BJ (cell line): ENCODE measurements around the gene NELL1. TPM values are rescaled to one million over a fixed set of nuclear protein-coding genes. Genes with fewer than 3 reads are reported as not detected.
A peak's percentile ranks its signal among the peaks of the same experiment; 100 is the strongest.

Experiments used
- CTCF ChIA-PET: fragments of 350-600 bp; formaldehyde crosslinking; extraction: SDS; loops from one replicate; lab custom pipeline; 2021; ENCODE audit warnings: antibody characterized with exemption, inconsistent platforms; lab: Yijun Ruan, JAX
- POLR2A ChIA-PET: fragments of 300-600 bp; sonication (Branson Sonifier 250); formaldehyde crosslinking; extraction: SDS; loops from one replicate; lab custom pipeline; 2021; ENCODE audit warnings: antibody characterized with exemption; lab: Charles Lee
- DNase-seq: peaks from one replicate; pipeline ENCODE4 v3.0.0-alpha.2; 2011; ENCODE audit warnings: low read depth
- H3K27me3 ChIP-seq: 2 replicates; pipeline ENCODE4 v1.6.0; 2011; ENCODE audit warnings: low read length; ENCODE audit not compliant: control insufficient read depth, insufficient read depth
- H3K36me3 ChIP-seq: 2 replicates; pipeline ENCODE4 v1.5.1; 2011; ENCODE audit warnings: low read length; ENCODE audit not compliant: control insufficient read depth, insufficient read depth
- H3K4me3 ChIP-seq: 2 replicates; pipeline ENCODE4 v1.5.1; 2011; ENCODE audit warnings: low read depth, mild to moderate bottlenecking, control low read depth, low read length
- CTCF ChIP-seq: IDR thresholded peaks from 2 replicates; pipeline ENCODE4 v1.5.1; 2011; ENCODE audit warnings: low read depth, mild to moderate bottlenecking, control low read depth, inconsistent platforms, low read length, moderate library complexity; ENCODE audit not compliant: insufficient read depth
- polyA plus RNA-seq: library from polyadenylated mRNA; depleted of rRNA; stranded (reverse); fragments of >200 nt; gene quantifications from 2 replicates; pipeline ENCODE4 v1.2.3, GENCODE V29; 2011

Gene NELL1
- polyA plus RNA-seq, 1 experiment: not detected

- DNase-seq: no peak
- TF ChIP-seq CTCF: 0 out of 2 replicates have a peak, but pooled peaks have one; percentile 20
- no peaks in the 10 kb centered on the region for H3K36me3 ChIP-seq
- ChIA-PET POLR2A (no interaction called here), CTCF (interaction anchor here (1.0 to 2.3 kb wide), 4 partner anchors 8 to 28 kb away, joined by 3 to 6 read pairs (median 5); no protein-coding TSS in a partner anchor)
- H3K27me3 ChIP-seq: peaks cover 24% of the 10 kb centered on the region
- H3K4me3 ChIP-seq: no peak overlapping the region
Observed at GRCh38 chr11:20671856-20672546, 2.6 kb downstream of the NELL1 start.

DNA sequence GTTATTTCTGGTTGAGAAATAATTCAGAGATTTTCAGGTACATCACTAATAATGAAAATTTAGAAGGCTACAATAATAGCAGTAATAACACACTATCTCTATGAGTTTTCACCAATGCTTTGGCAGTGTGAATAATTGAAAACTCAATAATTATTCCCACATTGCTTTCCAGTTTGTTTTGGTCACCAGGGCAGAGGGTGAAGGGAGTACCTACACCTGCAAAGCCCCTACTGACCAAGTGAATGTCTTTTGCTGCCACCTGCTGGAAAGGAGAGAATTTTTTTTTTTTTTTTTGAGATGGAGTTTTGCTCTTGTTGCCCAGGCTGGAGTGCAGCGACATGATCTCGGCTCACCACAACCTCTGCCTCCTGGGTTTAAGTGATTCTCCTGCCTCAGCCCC is 3.2 kb downstream of the NELL1 start:
- H3K27me3 ChIP-seq: peaks cover 24% of the 10 kb centered on the region
- ChIA-PET CTCF (interaction anchor here (0.6 to 2.3 kb wide), 7 partner anchors 8 to 544 kb away, joined by 3 to 10 read pairs (median 5); no protein-coding TSS in a partner anchor), POLR2A (no interaction called here)
- DNase-seq: no peak
- no peaks in the 10 kb centered on the region for H3K36me3 ChIP-seq
- no peak overlapping the region for H3K4me3 ChIP-seq
- peak; percentile 30; the same call in 1 of the 2 replicates for TF ChIP-seq CTCF

DNA sequence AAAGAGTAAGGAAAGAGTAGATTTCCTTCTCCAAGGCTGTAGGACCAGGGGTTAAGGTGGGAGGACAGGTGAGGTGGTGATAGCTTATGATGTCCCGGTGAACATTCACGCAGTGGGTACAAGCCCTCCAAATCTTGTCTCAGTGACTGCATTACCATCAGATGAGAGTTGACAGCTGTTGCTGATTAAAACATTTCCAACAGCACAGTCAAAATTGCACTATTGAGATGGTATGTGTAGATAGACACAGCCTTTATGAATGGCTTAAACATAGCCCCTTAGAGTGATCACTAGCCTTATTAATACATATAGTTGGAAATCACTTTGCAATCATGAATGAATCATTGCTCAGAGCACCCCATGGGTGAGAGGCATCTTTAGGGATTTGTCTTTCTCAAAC is 7.3 kb downstream of the NELL1 start:
- CTCF ChIA-PET: interaction anchor here (0.6 to 1.1 kb wide), 2 partner anchors 29 to 1628 kb away, joined by 3 read pairs; no protein-coding TSS in a partner anchor
- no peak for TF ChIP-seq CTCF
- POLR2A ChIA-PET: no interaction called here

GRCh38 chr11:20688761-20689160 is 19.4 kb downstream of the NELL1 start:
- no peak for TF ChIP-seq CTCF
- ChIA-PET CTCF (no interaction called here), POLR2A (no interaction called here)
- Histone ChIP-seq H3K36me3 (no peaks in the 10 kb centered on the region), H3K4me3 (no peak overlapping the region), H3K27me3 (no peaks in the 10 kb centered on the region)
- DNase-seq: no peak

More for the DNA sequence above, 7.3 kb downstream of the NELL1 start:
- no peak overlapping the region for H3K4me3 ChIP-seq
- DNase-seq: no peak
- H3K36me3 ChIP-seq: no peaks in the 10 kb centered on the region
- peaks cover 2% of the 10 kb centered on the region; the same call in 1 of the 2 replicates for H3K27me3 ChIP-seq

DNA sequence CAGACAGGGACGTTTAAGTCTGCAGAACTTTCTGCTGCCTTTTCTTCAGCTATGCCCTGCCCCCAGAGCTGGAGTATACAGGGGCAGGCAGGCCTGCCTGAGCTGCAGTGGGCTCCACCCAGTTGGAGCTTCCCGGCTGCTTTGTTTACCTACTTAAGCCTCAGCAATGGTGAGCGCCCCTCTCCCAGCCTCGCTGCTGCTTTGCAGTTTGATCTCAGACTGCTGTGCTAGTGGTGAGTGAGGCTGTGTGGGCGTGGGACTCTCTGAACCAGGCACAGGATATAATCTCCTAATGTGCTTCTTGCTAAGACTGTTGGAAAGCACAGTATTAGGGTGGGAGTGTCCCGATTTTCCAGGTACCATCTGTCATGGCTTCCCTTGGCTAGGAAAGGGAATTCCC is 38.5 kb downstream of the NELL1 start:
- no peaks in the 10 kb centered on the region for H3K27me3 ChIP-seq
- ChIA-PET CTCF (no interaction called here), POLR2A (no interaction called here)
- no peak overlapping the region for H3K4me3 ChIP-seq
- H3K36me3 ChIP-seq: no peaks in the 10 kb centered on the region
- DNase-seq: no peak
- no peak for TF ChIP-seq CTCF
